Hepatic stellate cell (primary cell): ENCODE measurements around the gene SV2B.

Source experiments
- DNase-seq: peaks from one replicate; pipeline ENCODE4 v3.0.0; 2011; ENCODE audit warnings: low spot score

SV2B gene

DNA sequence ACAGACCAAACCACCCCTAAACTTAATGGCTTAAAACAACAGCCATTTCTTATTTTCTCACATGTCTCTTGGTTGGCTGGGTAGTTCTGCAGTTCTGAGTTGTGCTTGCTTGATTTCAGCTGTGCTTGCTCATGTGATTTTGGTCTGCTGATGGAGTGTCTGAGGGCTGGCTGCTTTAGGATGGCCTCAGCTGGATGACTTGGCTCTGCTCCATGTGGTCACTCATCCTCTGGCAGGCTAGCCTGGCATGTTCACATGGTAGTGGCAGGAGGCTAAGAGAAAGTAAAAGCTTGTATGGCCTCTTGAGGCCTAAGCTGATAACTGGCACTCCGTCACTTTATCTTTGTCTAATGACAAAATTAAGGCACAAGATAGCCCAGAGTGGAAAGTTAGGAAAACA lies 4.1 kb downstream of the SV2B start:
- no peak for DNase-seq

DNA sequence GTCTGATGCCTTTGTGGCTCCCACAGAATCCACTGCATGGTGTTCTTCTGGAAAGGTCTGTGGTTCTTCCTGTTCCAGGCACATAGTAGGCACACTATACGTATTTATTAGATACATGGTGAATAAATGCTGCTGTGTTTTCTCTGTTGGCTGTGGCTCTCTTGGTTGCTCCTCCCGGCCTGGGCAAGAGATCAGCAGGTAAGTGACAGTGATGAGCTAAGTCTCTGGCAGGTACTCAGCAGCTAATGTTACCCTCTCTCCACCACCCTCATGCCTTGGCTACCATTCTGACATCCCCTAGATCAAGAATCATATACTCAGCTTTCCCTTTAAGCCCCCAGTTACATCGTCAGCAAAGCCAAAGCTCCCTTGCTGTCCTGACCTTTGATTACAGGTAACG lies 8.4 kb downstream of the SV2B start:
- no peak for DNase-seq

DNA sequence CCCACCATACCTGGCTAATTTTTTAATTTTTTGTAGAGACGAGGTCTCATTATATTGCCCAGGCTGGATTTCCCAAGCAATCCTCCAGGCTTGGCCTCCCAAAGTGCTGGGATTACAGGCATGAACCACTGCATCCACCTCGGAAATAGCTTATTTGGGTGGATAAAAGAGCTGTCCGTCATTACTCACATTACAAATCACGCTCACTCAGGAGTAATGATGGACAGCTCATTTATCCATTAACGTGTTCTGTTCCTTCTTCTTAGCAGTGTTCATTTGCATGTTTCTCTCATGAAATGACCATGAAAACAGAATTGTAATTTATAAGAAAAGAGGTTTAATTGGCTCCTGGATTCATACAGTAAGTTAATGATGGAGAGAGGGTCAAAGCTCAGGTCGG lies 9.8 kb downstream of the SV2B start:
- no peak for DNase-seq

DNA sequence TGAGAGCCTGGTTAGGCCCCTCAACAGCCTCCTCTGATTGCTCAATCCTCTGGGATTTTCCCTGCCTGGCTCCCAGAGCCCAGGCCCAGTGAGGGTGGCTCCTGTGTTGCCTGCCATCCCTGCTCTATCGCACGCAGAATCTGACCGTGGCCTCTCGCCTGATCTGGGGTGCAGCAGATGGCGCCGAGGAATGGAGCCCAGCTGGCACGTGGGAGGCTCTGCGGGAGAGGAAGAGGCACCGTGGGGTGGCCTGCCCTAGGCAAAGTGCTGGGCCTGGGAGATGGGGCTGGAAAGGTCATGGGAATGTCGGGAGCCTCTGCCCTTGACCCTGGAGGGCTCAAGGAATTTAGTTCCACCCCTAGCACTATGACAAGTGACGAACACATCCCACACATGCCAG lies 10.3 kb downstream of the SV2B start:
- no peak for DNase-seq

GRCh38 chr15:91113030-91113429 lies 13.0 kb downstream of the SV2B start:
- no peak for DNase-seq

DNA sequence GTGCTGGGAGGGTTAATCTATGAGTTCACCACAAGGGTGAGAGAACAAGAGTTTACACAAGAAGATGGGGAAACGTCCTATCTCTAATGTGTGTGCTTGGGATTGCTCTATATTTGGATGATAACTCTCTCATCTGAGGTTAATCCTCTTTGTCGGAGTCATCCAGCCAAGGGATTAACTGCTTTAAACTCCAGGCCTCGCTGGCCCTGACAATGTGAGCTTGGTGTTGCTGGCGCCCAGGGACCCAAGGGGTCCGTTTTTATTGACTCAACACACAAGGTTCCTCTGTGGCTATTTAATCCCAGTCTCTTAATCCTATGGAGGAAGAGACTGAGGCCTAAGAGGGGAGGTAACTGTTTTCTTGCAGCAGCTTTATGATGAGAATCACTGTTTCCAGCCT lies 14.2 kb downstream of the SV2B start:
- no peak for DNase-seq

- DNase-seq: no peak
Observed at GRCh38 chr15:91116113-91117067, 16.3 kb downstream of the SV2B start.

- DNase-seq: no peak
Observed at GRCh38 chr15:91117375-91117774, 17.3 kb downstream of the SV2B start.

DNA sequence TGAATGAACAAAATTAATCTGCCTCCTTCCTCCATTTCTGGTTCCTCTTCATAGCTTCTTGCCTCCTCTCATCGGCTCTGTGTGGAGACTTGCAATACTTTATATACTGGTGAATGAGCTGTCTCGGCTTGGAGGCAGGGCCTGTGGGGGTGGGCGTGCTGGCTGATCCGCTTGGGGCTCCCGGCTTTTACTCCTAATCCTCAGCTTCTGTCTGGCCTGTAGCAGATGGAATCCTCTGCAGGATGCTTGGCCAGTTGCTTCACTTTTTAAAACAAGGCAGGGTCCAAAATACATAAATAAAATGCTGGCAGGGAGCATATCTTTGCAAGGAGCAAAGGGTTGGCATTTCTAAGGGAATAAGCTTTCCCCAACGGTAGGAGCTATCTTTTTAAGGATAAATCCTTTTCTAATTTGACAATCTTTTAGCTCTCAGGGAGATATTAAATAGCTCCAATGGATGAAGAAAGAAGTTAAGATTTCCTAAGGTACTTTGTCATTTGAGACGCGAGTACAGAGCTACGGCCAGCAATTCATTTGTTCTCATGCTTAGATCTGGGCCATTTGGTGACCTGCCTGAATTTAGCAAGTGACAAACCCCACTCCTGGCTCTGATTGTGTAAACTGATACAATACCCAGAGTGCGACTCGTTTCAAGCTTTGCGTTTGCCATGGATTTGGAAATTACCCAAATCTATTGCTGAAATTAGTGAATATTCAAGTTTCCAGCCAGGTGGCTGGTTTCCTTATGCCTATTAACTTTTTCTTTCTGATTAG lies 18.9 kb downstream of the SV2B start:
- no peak for DNase-seq

- DNase-seq: no peak
Observed at GRCh38 chr15:91122296-91122695, 22.2 kb downstream of the SV2B start.

DNA sequence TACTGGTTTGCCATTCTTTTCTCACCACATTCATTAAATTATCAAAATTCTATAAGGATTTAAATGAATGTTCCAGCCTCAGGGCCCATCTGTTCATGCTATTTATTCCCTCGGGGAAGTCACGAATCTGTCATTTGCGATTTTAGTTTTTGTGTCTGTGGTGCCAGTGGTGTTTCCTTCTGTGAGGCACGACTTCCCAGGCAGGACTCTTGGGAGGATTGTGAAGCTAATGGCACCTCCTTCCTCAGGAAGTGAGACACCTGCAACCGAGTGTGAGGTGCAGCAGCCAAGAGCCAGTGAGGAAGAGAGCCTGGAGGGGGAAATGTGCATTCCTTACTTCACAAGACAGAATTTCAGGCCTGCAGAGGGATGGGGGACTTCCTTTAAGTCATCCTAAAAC lies 24.1 kb downstream of the SV2B start:
- no peak for DNase-seq

- DNase-seq: no peak
Observed at GRCh38 chr15:91125162-91125561, 25.1 kb downstream of the SV2B start.

DNA sequence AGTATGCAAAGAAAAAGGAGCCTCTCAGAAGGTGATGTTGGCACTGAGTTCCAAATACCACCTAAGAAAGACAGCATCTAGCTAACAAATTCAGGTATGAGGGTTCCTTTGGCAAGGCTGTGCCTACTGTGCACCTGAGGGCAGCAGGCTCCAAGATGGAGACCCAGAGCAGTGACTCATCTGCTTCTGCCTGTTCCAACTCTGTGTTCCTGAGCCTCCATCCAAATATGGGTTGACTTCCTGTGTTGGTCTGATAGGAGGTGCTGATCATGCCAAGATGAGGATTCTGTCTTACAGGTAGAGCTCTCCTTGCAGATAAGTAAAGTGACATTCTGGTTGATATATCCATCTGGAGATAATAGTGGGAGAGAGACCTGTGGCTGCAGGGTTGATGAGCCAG lies 26.0 kb downstream of the SV2B start:
- no peak for DNase-seq

- DNase-seq: no peak
Observed at GRCh38 chr15:91127236-91127955, 27.3 kb downstream of the SV2B start.

DNA sequence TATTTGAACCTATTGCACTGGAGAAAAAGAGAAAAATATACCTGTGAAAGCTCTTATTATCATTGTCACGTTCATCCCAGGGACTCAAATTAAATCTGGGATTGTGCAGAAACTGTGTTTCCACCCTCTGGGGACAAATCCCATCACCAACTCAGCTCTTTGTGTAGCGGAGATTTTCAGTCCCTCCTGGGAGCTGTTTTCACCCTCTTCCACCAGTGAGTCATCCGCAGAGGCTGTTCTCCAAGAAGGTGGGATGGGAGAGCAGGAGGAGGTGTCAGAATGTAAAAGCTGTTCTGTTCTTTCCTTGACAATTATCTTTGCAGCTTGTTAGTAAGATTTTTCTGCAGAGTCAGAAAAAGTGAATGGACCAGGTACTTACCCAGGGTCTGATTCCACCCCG lies 28.0 kb downstream of the SV2B start:
- no peak for DNase-seq

DNA sequence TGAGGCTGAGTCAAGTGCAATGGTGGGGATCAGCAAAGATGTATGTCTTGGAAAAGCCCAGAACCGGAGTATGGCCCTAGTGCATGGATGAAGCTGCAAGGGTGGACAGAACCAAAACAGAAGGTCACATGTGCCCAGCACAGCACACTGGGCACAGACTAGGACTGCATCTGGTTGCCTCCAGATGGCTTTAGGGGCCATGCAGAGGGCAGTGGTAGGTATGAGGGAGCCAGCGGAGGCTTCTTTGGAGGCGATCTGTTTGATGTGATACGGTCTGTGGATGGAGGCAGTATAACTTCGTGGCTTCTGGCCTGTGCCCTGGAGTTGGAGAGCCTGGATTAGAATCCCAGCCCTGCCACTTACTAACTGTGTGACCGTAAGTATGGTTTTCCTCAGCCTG lies 29.4 kb downstream of the SV2B start:
- DNase-seq: no peak

- no peak for DNase-seq
Observed at GRCh38 chr15:91132079-91132478, 32.0 kb downstream of the SV2B start.

DNA sequence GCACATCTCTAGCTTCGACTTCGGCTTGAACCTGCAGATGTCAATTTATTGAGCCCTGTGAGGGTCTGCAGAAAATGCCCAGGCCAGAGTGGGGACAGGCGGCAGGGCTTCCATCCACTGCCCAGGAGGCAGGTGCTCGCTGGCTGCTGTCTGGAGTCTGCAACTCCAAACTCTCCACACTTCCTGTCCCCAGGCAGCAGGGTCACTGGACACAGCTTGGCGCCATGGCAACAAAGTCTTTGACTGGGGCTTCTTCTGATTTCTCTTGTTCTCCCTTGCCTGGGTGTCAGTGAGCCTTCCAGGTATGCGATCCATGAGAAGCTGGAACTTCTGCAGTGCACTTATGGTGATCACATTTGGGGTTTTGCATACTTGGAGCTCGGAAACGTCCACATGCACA lies 33.5 kb downstream of the SV2B start:
- DNase-seq: no peak

DNA sequence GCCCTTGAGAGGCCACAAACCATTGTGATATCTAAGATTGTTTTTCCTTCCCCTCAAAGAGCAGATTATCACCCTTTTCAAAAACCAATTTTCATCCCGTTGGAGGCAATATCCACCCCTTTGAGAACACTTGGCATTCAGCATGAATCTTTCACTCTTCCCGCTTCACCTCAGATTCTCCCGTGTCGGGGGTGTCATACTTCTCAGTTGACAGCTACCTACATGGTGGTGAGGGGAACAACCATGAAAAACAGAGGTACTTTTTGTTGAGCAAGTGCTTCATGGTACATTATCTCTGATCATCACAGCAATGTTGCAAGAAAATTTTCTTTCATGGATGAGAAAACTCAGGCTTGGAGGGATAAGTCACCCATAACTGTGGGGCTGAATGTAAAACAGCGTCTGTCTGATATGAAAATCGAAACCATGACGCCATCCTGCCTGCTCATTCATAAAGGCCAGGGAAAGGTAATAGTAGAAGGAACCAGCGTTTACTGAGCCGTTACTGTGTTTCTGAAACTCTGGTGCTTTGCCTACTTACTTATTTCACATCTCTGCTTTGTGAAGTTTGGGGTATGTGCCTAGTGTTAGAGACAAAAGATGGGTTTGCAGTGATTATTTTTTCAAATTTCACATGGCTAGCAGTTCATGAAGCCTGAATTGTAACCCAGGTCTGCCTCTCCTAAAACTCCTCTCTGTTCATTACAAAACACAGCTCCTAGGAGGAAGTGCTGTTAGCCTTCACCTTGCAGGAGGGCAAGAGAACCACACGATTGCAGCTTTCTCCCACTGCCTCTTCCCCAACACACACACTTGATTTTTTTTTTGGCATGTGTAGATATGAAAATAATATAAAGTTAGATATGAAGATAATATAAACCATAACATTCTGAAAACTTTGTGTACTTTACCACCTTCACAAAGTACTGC lies 35.4 kb downstream of the SV2B start:
- DNase-seq: no peak

- DNase-seq: no peak
Observed at GRCh38 chr15:91136386-91136923, 36.4 kb downstream of the SV2B start.

GRCh38 chr15:91140601-91141000 lies 40.5 kb downstream of the SV2B start:
- no peak for DNase-seq
